SK-N-SH (cell line): ENCODE data around the gene PIK3CG. TPM values are rescaled to one million over a fixed set of nuclear protein-coding genes. Genes with fewer than 3 reads are reported as not detected.

ENCODE experiments used
- CTCF ChIA-PET: fragments of 300-600, 350-600 bp; formaldehyde crosslinking; extraction: SDS; loops from one replicate; lab custom pipeline; 2021; lab: Yijun Ruan, JAX
- POLR2A ChIA-PET: fragments of 350-600 bp; sonication (Branson Sonifier 250); formaldehyde crosslinking; extraction: SDS; loops from one replicate; lab custom pipeline; 2020; ENCODE audit warnings: antibody characterized with exemption, inconsistent platforms; lab: Yijun Ruan, JAX
- DNase-seq: peaks from one replicate; pipeline ENCODE4 v3.0.0; 2012
- H2AFZ ChIP-seq: fragments of 200-600 bp; sonication (generic); 2 replicates; pipeline ENCODE4 v1.8.1; 2016; ENCODE audit warnings: antibody characterized with exemption, mild to moderate bottlenecking, low read depth
- H3F3A ChIP-seq: fragments of 200-600 bp; sonication (generic); replicated peaks from 2 replicates; pipeline ENCODE3; 2016; ENCODE audit warnings: antibody characterized with exemption, mild to moderate bottlenecking; ENCODE audit not compliant: insufficient read depth
- H3K27ac ChIP-seq, 2 experiments: fragments of 200-500 bp in 1 of 2; fragments of 200-600 bp in 1 of 2; sonication (Bioruptor generic) in 1 of 2; sonication (generic), shearing (Covaris generic) in 1 of 2; 2 replicates each; pipeline versions ENCODE4 v1.5.1 to v1.6.1; 2014 to 2016; ENCODE audit warnings: low read depth in 2 of 2, inconsistent platforms in 1 of 2, low read length in 1 of 2, mild to moderate bottlenecking in 1 of 2, mixed read lengths in 1 of 2
- H3K27me3 ChIP-seq: fragments of 200-600 bp; sonication (generic), shearing (Covaris generic); 2 replicates; pipeline ENCODE4 v1.6.1; 2016; ENCODE audit warnings: mixed run types; ENCODE audit not compliant: insufficient read depth
- H3K36me3 ChIP-seq, 2 experiments: fragments of 200-500 bp in 1 of 2; fragments of 200-600 bp in 1 of 2; sonication (Bioruptor generic) in 1 of 2; sonication (generic) in 1 of 2; replicated peaks in 1 of 2; 2 replicates each; pipeline versions ENCODE3 to v1.5.1; 2014 to 2016; ENCODE audit warnings: low read length in 1 of 2, mild to moderate bottlenecking in 1 of 2; ENCODE audit not compliant: insufficient read depth in 2 of 2, control insufficient read depth in 1 of 2
- H3K4me1 ChIP-seq, 2 experiments: fragments of 200-500 bp in 1 of 2; fragments of 200-600 bp in 1 of 2; sonication (Bioruptor generic) in 1 of 2; sonication (generic), shearing (Covaris generic) in 1 of 2; 2 replicates each; pipeline versions ENCODE4 v1.5.1 to v1.6.1; 2014 to 2016; ENCODE audit warnings: low read depth in 1 of 2, low read length in 1 of 2, mixed run types in 1 of 2; ENCODE audit not compliant: insufficient read depth in 2 of 2, control insufficient read depth in 1 of 2
- H3K4me2 ChIP-seq: fragments of 200-600 bp; sonication (generic), shearing (Covaris generic); 2 replicates; pipeline ENCODE4 v1.6.1; 2017; ENCODE audit warnings: mixed run types
- H3K4me3 ChIP-seq, 2 experiments: fragments of 200-500 bp in 1 of 2; fragments of 200-600 bp in 1 of 2; sonication (Bioruptor generic) in 1 of 2; sonication (generic), shearing (Covaris generic) in 1 of 2; 2 replicates each; pipeline versions ENCODE4 v1.5.1 to v1.8.1; 2014 to 2016; ENCODE audit warnings: low read depth in 2 of 2, inconsistent platforms in 1 of 2, low read length in 1 of 2, mild to moderate bottlenecking in 1 of 2, mixed read lengths in 1 of 2, moderate library complexity in 1 of 2
- H3K79me2 ChIP-seq: fragments of 200-600 bp; sonication (generic); 2 replicates; pipeline ENCODE4 v1.8.1; 2017; ENCODE audit warnings: mild to moderate bottlenecking; ENCODE audit not compliant: insufficient read depth
- H3K9ac ChIP-seq: fragments of 200-600 bp; sonication (generic); 2 replicates; pipeline ENCODE4 v1.6.1; 2017; ENCODE audit warnings: mixed run types
- H3K9me2 ChIP-seq: fragments of 200-600 bp; sonication (generic); 2 replicates; pipeline ENCODE4 v1.6.1; 2017; ENCODE audit warnings: mixed run types
- H3K9me3 ChIP-seq: fragments of 200-600 bp; sonication (generic); 2 replicates; pipeline ENCODE4 v1.6.1; 2017; ENCODE audit warnings: mixed run types, mild to moderate bottlenecking, moderate library complexity
- H4K20me1 ChIP-seq: fragments of 200-600 bp; sonication (generic); 2 replicates; pipeline ENCODE4 v1.6.1; 2017; ENCODE audit warnings: mild to moderate bottlenecking, mixed run types; ENCODE audit not compliant: insufficient read depth
- EZH2phosphoT487 ChIP-seq: fragments of 200-600 bp; sonication (generic); IDR thresholded peaks from 2 replicates; pipeline ENCODE4 v1.6.1; 2017; ENCODE audit warnings: low read depth, mixed run types, mild to moderate bottlenecking, antibody characterized with exemption, moderate library complexity, borderline replicate concordance
- FOSL2 ChIP-seq: IDR thresholded peaks from 2 replicates; pipeline ENCODE4 v1.4.0; 2012; ENCODE audit warnings: low read depth, mild to moderate bottlenecking, moderate library complexity, borderline replicate concordance
- FOXJ3 ChIP-seq: sonication (generic); formaldehyde crosslinking; IDR thresholded peaks from 2 replicates; pipeline ENCODE4 v1.5.1; 2020; ENCODE audit warnings: mild to moderate bottlenecking, missing genetic modification reagents
- FOXM1 ChIP-seq: IDR thresholded peaks from 2 replicates; pipeline ENCODE4 v1.4.0; 2012; ENCODE audit warnings: low read depth, mild to moderate bottlenecking
- MXI1 ChIP-seq: IDR thresholded peaks from 2 replicates; pipeline ENCODE4 v1.6.1; 2012; ENCODE audit warnings: mild to moderate bottlenecking, low read depth, low read length, improper control_type of control experiment
- PBX3 ChIP-seq: IDR thresholded peaks from 2 replicates; pipeline ENCODE4; 2012
- RAD21 ChIP-seq: IDR thresholded peaks from 2 replicates; pipeline ENCODE4 v1.6.1; 2012; ENCODE audit warnings: mild to moderate bottlenecking, low read length
- RCOR1 ChIP-seq: fragments of 150-350 bp; IDR thresholded peaks from 2 replicates; pipeline ENCODE4 v1.6.1; 2017; ENCODE audit warnings: antibody characterized with exemption, low read length
- RFX5 ChIP-seq: IDR thresholded peaks from 2 replicates; pipeline ENCODE4 v1.6.1; 2012; ENCODE audit warnings: mild to moderate bottlenecking, improper control_type of control experiment, low read length
- YY1 ChIP-seq: IDR thresholded peaks from 2 replicates; pipeline ENCODE4 v1.4.0; 2012; ENCODE audit warnings: low read depth, mild to moderate bottlenecking
- WGBS: methylation state at CpG from one replicate; pipeline ENCODE4 v1.1.6; 2017; ENCODE audit warnings: low lambda C conversion rate; 5-methylcytosine and 5-hydroxymethylcytosine counted together
- polyA plus RNA-seq, 3 experiments: library from polyadenylated mRNA; depleted of rRNA; stranded (reverse); fragments of >200 nt; gene quantifications; 2 replicates each; pipeline ENCODE4 v1.2.3, GENCODE V29; 2012
- TF ChIP-seq, protein P1 (sequence below): fragments of 150-350 bp; IDR thresholded peaks from 2 replicates; pipeline ENCODE4 v1.6.1; 2017; ENCODE audit warnings: antibody characterized with exemption, low read length, low read depth, borderline replicate concordance
- TF ChIP-seq, protein P2 (sequence below): IDR thresholded peaks from 2 replicates; pipeline ENCODE4 v1.4.0; 2012; ENCODE audit warnings: low read depth, borderline replicate concordance
- TF ChIP-seq, protein P3 (sequence below): fragments of 150-350 bp; IDR thresholded peaks from 2 replicates; pipeline ENCODE4 v1.6.1; 2016; ENCODE audit warnings: mild to moderate bottlenecking, low read depth, low read length

Gene PIK3CG
- polyA plus RNA-seq, 1 of the 3 experiments (the other 2 are of a cell fraction): not detected

- TF ChIP-seq MXI1 (no peak), FOSL2 (no peak)
- TF ChIP-seq, protein P1, sequence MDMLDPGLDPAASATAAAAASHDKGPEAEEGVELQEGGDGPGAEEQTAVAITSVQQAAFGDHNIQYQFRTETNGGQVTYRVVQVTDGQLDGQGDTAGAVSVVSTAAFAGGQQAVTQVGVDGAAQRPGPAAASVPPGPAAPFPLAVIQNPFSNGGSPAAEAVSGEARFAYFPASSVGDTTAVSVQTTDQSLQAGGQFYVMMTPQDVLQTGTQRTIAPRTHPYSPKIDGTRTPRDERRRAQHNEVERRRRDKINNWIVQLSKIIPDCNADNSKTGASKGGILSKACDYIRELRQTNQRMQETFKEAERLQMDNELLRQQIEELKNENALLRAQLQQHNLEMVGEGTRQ: no peak
Measured at GRCh38 chr7:106887421-106887820, 22.3 kb downstream of the PIK3CG start (continued).

GRCh38 chr7:106888204-106888603 lies 23.1 kb downstream of the PIK3CG start:
- Histone ChIP-seq H3K27ac (no peak overlapping the region), H3K4me1 (no peaks in the 10 kb centered on the region), H3F3A (no peaks in the 10 kb centered on the region), H3K79me2 (no peaks in the 10 kb centered on the region), H3K27me3 (no peaks in the 10 kb centered on the region), H4K20me1 (no peaks in the 10 kb centered on the region), H3K9me2 (no peaks in the 10 kb centered on the region), H3K36me3 (no peaks in the 10 kb centered on the region), H3K9ac (no peak overlapping the region), H3K4me3 (no peak overlapping the region), H2AFZ (no peak overlapping the region), H3K4me2 (no peak overlapping the region), H3K9me3 (no peaks in the 10 kb centered on the region)
- WGBS: 84% methylated on average over 5 of the region's 5 CpGs
- DNase-seq: no peak
- ChIA-PET POLR2A (no interaction called here), CTCF (no interaction called here)
- no peak for TF ChIP-seq RCOR1
- no peak for TF ChIP-seq FOXJ3 (CRISPR knock-in tag)
- no peak for TF ChIP-seq PBX3
- TF ChIP-seq, protein P2, sequence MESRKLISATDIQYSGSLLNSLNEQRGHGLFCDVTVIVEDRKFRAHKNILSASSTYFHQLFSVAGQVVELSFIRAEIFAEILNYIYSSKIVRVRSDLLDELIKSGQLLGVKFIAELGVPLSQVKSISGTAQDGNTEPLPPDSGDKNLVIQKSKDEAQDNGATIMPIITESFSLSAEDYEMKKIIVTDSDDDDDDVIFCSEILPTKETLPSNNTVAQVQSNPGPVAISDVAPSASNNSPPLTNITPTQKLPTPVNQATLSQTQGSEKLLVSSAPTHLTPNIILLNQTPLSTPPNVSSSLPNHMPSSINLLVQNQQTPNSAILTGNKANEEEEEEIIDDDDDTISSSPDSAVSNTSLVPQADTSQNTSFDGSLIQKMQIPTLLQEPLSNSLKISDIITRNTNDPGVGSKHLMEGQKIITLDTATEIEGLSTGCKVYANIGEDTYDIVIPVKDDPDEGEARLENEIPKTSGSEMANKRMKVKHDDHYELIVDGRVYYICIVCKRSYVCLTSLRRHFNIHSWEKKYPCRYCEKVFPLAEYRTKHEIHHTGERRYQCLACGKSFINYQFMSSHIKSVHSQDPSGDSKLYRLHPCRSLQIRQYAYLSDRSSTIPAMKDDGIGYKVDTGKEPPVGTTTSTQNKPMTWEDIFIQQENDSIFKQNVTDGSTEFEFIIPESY: no peak
- TF ChIP-seq EZH2phosphoT487: no peak
- TF ChIP-seq RAD21: no peak
- no peak for TF ChIP-seq FOXM1
- no peak for TF ChIP-seq YY1
- TF ChIP-seq, protein P3, sequence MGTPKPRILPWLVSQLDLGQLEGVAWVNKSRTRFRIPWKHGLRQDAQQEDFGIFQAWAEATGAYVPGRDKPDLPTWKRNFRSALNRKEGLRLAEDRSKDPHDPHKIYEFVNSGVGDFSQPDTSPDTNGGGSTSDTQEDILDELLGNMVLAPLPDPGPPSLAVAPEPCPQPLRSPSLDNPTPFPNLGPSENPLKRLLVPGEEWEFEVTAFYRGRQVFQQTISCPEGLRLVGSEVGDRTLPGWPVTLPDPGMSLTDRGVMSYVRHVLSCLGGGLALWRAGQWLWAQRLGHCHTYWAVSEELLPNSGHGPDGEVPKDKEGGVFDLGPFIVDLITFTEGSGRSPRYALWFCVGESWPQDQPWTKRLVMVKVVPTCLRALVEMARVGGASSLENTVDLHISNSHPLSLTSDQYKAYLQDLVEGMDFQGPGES: no peak
- TF ChIP-seq RFX5: no peak
